CD4-positive, alpha-beta T cell treated with Interleukin-4 for 1 hour (primary cell): ENCODE measurements around the gene BCAS1.

Experiments
- DNase-seq, 2 donors: peaks; one replicate each; pipeline ENCODE4 v3.0.0-alpha.2; 2020 to 2022

The BCAS1 gene

DNA sequence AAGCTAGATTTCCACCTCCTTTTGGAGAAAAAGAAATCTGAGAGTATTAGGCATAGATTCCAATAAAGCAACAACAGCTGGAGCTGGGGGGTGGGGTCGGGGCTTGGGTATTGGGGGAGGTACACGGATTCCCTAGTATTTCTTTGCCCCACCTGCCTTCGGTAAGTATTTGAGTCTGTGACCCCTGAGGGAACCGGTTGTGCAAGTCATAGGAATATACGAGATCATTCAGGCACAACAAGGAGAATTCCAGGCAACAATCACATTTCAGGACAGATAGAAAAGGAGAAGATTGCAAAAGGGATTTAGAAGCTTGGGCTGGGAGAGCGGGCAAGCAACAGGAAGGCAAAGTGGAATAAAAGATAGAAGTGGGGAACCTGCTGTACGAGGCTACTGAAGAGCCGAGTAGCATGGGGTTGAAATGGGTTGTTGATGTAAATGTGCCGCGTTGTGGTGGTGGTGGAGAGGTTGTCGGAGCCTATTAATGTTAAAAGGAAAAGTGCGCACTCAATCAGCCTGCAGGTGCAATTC is 148.9 kb downstream of the BCAS1 start:
- DNase-seq: no peak

DNA sequence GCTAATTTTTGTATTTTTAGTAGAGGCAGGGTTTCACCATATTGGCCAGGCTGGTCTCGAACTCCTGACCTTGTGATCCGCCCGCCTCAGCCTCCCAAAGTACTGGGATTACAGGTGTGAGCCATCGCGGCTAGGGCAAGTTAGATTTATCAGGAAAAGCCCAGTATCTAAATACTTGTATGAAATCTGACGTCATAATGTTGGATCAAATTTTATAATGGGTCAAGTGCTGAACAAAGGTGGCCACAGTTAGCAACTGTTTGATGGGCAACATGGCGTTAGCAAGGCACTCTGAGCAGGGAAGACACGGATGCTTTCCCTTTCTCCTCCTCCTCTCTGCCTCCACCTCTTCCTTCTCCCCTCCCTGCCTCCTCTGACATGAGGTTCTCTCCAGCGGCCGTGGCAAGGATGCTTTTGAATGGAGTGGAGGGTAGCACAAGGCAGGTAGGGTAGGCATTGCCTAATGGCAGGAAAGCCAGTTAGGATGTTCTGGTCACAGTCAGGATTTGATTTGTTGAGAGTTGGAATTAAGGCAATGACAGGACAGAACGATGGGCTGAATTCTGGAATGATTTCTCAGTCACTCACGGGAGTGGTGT is 149.6 kb downstream of the BCAS1 start:
- DNase-seq: no peak

DNA sequence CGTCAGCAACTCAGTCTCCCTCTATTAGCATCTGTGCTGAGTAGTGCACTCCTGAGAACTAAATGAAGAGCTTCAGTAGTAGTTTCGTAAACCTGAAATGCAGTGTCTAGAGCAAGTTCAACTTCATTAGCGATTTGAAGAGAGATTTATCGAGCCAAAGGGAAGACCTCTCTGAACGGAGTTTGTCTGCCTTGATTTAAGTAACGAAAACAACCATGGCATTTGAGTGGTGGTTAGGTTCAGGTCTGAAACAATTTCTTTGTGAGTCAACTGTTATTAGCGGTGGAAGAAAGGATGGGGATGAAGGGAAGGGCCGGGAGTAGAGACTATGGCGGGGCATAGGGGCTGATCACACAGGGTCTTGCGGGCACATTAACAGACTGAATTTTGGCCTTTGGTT is 150.5 kb downstream of the BCAS1 start:
- no peak for DNase-seq

DNA sequence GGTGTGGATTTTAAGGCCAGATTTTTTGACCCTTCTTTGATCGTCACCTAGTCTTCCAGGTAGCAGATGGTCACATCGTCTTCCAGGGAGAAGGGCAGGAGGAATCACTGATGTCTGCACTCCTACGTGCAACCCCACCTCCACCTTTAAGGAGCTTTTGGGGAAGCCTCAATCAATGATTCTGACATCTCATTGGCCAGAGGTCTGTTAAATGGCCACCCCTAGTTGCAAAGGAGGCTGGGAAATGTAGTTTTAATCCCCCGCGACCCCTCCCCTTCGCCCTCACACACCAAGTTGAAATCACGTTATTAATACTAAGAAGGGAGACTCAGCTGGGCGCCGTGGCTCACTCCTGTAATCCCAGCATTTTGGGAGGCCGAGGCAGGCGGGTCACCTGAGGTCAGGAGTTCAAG is 151.4 kb downstream of the BCAS1 start:
- no peak for DNase-seq

DNA sequence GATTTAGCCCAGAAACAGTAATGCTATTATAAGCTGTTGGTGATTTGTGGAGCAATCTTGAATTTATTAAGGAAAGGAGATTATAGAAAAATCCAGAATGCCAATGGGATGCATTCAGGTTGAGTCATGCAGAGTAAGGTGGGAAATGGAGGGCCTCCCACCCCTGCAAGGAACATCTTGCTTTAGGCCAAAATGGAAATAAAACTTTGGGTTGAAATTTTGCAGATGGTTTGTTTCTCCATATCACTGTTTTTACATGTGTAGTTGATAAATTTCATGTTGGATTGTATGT is 152.4 kb downstream of the BCAS1 start:
- DNase-seq: no peak

DNA sequence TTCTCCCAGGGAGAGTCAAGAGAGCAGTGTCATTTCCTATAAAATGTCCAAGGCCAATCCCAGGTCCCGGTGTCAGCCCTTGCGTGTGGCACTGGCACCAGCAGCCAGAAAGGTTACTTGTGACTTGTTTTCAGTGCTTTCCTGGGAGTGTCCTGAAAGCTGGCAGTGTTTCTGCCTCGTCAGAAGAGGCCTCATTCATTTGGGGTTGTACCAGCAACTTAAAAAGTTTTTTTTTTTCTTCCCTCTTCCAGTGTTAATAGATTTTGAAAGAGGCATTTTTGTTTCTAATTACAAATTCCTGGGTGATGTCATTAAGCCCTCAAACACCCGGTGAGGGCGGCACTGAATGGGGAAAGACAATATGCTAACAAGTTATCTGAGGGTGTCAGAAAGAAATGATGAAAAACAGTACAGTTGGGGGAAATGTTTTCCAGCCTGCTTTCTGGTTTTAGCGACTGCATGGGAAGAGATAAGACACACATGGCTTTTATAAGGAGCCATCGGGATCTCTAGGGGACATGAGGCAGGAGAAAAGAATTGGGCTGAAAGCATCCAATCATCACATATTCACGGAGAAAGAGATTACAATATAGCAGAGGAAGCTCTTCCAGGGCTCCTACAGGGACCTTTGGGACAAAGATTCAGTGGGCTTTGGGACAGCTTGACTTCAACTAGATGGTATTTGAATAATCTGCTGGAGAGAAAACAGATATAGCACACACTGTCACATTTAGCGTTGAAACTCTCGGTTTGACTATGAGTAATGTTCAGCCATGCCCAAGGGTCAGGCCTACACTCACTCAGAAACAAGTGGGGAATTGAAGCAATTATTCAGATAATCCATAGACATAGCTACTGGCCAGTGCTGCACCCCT is 153.0 kb downstream of the BCAS1 start:
- DNase-seq: peak in 1 of 2 donors; percentile 40

DNA sequence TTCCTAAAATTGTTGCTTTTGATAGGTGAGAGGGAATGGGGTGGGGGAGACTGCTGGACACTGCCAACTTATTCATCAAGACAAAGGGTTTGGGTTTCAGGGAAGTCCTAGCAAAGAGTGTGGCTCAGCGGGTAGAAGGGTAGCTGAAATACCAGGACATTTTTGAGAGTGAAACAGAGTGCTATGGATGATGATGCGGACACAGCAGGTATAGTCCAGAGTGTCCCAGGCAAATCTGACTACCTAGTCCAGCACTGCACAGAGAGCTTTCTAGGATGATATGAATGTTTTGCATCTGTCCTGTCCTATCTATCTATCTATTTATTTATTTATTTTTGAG is 154.3 kb downstream of the BCAS1 start:
- DNase-seq: no peak

DNA sequence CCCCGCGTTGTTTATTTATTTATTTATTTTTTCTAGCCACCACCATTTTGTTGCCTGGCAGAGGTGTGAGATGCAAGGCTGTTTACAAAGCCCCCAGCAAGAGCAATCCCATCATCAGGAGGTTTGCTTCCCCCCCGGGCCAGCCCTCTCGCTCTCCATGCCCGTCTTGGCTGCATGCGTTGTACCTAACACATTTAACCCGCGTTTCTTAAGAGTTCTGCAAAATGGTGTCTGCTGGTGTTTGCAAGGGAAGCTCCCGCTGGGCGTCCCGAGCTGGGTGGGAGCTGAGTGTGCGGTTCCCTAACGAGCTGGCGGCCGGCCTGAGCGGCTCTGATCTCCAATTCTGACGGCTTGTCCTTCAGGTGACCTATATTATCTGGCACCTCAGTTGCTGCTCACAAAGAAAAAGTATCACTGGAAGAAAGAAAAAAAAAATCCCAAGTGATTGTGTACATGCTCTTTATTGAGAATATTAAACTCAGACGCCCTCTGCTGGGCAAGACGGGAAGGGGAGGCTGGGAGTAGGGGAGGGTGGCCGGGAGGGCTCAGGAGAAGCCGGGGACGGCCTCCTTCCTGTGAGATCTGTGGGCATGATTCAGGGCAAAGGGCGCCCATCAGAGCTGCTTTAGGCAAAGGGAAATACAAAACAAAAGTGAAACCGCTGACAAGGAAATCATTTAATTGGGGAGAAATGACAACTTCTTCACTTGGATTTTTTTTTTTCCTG is 154.8 kb downstream of the BCAS1 start:
- DNase-seq: peak; percentile 93 to 95

DNA sequence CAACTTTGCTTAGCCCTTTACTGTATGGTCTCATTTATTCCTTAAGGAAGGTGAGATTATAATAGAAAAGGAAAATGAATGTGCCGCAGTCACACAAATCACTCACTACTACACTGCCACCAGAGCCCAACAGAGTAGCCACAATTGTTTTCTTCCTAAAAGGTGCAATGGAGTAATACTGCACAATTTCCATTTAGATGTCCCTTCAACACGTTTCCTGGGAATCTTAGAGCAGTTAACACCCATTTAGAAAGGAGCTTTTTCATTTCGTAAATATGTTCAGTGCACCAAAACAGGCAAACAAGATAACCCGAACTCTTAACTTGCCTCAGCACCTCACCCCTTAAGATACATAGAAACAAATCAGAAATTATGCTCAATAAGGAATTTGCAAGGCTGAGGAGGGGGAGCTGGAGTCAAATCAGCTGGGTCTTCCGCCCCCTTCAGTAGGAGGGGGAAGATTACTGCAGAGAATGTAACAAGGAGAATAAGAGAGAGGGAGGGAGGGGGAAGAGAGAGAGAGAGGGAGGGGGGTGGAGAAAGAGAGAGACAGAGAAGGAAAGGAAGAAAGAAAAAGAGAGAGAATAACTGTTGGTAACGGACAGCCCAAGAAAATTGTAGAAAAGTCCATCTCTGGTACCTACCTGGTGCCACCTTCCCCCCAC is 155.5 kb downstream of the BCAS1 start:
- DNase-seq: no peak

DNA sequence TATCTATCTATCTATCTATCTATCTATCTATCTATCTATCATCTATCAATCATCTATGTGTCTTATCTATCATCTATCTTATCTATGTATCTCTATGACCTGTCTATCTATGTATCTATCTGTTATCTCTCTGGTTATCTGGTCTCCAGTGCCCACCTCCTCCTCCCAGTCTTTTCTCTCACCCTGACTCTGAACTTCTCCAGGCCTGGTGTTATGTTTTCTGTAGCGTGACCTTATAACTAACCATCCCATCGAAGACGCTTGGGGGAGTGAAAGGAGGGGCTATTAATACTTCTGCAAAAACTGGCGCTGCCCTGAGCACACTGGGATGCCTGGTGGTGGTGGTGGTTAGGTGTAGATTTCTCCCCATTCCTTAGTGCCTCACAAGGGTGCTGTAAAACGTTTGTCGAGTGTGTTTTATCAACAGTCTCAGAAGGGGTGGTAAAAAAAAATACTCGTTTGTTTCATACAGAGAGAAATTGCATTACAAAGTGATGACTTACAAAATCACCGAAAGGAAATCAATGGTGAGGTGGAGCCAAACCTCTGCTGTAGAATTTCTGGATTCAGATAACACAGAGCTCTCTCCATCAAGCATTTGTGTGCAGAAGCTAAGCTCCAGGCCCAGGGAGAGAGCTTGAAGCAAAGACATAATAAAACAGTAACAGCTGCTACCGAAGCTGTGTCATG is 156.2 kb downstream of the BCAS1 start:
- no peak for DNase-seq

DNA sequence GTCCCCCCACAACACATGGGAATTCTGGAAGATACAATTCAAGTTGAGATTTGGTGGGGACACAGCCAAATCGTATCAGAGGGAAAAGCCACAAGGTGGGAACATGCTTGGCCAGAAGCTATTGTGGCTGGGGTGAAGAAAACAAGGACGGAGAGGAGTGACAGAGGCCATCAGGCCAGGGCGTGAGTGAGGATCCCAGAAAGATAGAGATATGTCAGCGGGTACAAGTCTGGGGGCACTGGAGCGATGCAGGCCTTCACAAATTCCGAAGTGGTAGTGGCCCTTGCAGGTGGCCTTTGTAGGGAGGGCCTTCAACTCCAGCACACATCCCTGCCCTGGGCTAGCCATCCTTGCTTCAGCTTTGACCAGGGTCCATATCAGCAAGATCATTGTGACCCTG is 159.1 kb downstream of the BCAS1 start:
- no peak for DNase-seq

DNA sequence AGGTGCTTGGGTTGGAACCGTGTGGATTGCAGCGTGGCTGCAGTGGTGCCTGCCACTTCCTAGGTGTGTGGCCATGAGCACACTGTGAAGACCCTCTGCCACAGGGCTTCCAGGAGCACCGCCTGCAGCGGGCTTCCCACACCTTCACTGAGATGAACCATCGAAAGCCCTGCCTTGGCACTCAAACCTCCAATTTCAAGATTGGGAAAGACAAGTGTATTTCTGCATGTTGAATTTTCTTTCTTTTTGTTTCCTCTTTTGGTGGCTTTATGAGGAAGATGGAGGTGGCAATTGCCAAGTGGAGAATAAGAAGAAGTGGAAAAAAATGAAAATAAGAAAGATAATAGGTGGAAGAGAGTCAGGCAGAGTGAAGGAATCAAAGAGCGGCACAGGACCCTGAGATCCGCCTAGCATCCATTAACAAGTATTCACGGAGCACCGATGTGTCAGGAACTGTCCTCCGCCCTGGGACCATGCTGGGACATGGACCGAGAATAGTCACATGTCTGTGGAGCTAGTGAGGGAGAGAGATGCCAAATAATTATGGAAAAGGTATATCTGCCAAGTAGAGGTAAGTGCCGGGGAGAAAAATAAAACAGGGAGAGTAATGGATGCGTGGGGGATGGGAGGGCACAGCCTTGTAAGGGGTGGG is 159.9 kb downstream of the BCAS1 start:
- no peak for DNase-seq

DNA sequence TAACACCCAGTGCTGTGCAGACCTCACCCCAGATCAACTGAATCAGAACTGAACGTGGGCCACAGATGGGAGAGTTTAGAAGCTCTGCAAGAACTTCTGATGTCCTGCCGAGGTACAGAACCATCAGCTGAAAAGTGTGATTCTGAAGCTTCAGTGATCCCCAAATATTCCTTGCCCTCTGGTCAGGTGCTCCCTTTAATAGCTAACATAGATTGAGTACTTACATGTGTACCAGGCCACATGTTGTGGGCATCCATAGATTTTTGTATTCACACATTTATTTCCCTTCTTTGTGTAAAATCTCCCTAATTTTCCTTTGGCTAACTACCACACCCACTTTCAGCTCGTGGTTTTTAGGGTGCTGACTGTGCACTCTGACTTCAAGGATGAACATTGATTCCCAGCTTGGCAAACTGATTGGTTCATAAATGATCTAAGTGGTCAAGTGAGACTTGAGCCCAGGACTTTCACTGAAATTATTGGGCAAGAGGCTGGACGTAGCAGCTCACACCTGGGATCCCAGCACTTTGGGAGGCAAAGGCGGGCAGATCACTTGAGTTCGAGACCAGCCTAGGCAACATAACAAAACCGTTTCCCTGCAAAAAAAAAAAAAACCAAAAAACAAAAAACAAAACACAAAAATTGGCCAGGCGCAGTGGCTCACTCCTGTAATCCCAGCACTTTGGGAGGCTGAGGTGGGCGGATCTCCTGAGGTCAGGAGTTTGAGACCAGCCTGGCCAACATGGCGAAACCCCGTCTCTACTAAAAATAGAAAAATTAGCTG is 162.2 kb downstream of the BCAS1 start:
- no peak for DNase-seq

DNA sequence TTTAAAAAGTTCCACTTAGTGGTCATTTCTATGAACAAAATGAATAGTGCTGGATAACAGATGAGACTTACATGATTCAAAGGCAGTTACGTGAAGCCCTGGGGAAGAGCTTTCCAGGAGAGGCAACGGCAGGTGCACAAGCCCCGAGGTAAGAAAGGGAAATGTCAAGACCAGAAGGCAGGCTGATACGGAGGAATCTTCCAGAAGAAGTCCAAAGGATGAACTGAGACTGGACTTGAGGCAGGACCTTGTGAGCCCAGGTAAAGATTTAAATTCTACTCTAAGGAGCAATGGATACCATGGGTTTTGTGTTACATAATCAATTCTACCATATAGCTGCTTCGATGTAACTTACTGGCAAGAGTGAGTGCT is 164.6 kb downstream of the BCAS1 start:
- no peak for DNase-seq

DNA sequence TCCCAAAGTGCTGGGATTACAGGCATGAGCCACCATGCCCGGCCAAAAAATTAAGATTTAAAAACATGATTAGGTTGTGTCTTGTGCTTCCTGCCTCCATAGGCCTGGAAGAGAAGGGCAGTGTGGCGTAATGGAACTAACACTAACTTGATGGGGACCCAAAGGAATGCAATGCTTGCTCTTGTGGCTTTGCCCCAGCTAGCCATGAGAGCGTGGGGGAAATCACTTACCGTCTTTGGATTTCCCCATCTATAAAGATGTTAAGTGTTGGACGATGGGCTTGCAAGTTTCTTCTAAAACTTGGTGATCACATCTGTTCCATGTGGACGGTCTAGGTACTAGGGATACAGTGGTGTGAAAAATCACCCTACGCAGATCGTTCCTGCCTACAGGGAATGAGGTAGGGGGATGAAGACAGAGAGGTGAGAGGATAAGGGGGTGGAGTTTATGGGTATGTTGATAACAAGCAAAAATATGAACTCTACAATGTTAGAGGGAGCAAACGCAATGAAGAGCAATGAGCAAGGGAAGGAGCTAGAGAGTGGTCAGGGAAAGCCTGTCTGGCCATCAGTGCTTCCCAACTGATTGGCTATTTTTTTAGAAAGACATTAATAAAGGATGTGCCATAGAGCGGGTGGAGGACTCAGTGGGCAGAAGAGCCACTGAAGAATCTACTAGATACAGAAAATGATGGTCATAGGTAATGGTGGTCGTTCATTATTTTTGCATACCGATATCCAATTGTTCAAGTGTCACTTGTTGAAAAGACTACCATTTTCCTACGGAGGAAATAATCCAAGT is 165.2 kb downstream of the BCAS1 start:
- no peak for DNase-seq

DNA sequence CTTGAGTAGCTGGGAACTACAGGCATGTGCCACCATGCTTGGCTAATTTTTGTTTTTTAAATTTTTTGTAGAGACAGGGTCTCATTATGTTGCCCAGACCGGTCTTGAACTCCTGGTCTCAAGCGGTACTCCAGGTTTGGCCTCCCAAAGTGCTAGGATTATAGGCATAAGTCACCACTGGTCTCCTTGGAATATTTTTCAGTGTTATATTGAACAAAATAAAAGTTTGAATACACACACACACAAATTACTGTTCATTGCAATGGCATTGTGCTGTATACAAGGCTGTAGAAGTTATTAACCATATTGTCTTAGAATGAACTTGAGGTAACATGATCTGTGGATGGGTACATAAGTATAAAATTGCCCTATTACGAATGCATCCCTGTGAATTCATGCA is 166.1 kb downstream of the BCAS1 start:
- DNase-seq: no peak

DNA sequence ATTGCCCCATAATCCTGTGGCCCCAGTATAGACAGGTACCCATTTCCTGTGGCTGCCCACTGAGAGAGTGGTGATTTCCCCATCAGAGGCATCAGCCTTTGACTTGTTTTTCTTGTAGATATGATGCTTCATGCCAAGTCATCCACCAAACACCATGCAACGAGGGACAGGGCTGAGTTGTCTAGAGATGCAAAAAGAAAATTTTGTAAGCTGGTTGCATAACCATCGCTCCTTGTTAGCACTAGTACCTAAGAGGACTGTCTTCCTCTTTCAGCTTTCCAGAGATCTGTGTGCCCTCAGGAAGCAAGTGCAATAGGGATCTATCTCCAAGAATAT is 166.8 kb downstream of the BCAS1 start:
- DNase-seq: peak in 1 of 2 donors; percentile 42

DNA sequence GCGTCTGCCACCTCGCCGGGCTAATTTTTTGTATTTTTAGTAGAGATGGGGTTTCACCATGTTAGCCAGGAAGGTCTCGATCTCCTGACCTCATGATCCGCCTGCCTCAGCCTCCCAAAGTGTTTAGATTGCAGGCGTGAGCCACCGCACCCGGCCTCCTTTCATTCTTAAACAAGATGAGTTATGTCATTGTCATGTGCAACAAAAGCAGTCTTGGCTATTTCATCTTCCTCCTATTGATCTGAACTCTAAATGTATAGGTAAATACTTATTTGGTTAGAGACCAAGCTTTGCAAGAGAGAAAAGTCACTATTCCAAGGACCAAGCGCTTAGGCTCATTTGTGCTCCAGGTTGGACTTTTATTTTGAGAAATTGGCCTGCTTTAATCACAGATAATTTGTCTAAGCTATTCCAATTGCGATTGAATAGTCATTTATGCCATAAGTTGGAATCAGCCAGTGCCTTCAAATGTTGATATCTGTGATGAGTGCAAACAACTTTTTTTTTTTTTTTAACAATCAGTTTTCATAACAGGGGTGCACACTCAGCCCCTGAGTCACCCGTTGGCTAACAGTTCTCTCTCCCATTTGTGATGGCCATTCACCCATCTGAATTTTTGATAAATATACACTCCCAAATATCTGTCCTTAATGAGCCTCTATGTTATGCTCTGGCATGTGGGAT is 167.3 kb downstream of the BCAS1 start:
- no peak for DNase-seq

DNA sequence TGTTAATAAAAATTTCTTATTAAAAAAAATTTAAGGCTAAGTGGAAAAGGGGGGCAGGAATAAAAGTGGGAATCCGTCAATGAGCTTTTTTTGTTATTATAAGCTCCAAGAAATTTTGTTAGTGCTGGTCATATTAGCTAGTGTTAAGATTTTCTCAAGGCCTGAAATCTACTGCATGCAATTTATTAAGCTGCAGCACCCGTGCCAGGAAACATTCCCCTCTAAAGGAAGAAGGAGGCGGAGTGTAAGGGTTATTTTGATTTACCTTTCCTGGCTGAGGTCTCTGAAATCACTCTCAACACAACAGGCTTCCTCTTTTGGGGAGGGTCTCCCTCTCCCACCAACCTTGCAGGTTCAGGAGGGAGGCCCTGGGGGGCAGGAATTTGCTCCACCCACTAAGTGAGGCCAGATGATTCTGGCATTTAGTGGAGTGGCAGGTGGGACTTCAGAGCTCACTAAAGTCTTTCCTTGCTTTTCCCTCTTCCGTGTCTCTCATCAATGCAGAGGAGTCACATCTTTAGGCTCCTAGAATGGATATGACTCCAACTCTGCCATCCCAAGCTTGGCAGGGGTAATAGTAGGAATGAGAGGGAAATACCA is 168.8 kb downstream of the BCAS1 start:
- no peak for DNase-seq

DNA sequence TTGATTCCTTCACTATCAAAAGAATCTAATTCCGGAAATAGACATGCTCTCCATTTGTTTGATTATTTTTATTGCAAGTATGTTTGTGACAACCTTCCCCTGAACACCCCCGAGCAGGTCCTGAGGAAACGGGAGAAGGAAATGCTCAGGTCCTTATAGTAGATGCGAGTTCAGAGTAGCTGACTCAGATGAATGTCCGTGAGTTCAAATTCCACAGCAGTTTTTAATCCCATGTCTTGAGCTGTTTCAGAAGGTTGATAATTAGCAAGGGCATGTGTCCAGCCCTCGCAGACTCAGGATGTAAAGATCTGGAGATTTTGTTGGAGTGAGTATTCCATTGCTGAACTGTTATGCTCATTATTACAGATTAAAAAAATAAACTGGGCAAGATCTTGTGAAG is 169.3 kb downstream of the BCAS1 start:
- DNase-seq: no peak
